ENCODE results near the gene RNPEPL1. TPM values are rescaled to one million over a fixed set of nuclear protein-coding genes. Genes with fewer than 3 reads are reported as not detected.

Gene RNPEPL1
- polyA plus RNA-seq, 4 donors = 25.4 to 36.9 (median 33.6) TPM

- DNase-seq (ENCODE audit: low read depth in 4 of 4, low spot score in 2 of 4) = no peak
Measured at GRCh38 chr2:240589850-240590525, 21.7 kb downstream of the RNPEPL1 start.

GRCh38 chr2:240590681-240591111 is 22.4 kb downstream of the RNPEPL1 start:
- no peak for DNase-seq (ENCODE audit: low read depth in 4 of 4, low spot score in 2 of 4)

GRCh38 chr2:240591226-240591625 is 22.9 kb downstream of the RNPEPL1 start:
- no peak for DNase-seq (ENCODE audit: low read depth in 4 of 4, low spot score in 2 of 4)

- no peak for DNase-seq (ENCODE audit: low read depth in 4 of 4, low spot score in 2 of 4)
Measured at GRCh38 chr2:240591784-240592183, 23.5 kb downstream of the RNPEPL1 start.

GRCh38 chr2:240593026-240593702 is 24.9 kb downstream of the RNPEPL1 start:
- no peak for DNase-seq (ENCODE audit: low read depth in 4 of 4, low spot score in 2 of 4)

- no peak for DNase-seq (ENCODE audit: low read depth in 4 of 4, low spot score in 2 of 4)
Measured at GRCh38 chr2:240593703-240594451, 25.6 kb downstream of the RNPEPL1 start.

- no peak for DNase-seq (ENCODE audit: low read depth in 4 of 4, low spot score in 2 of 4)
Measured at GRCh38 chr2:240594511-240595380, 26.5 kb downstream of the RNPEPL1 start.

GRCh38 chr2:240595381-240596079 is 27.2 kb downstream of the RNPEPL1 start:
- no peak for DNase-seq (ENCODE audit: low read depth in 4 of 4, low spot score in 2 of 4)

- no peak for DNase-seq (ENCODE audit: low read depth in 4 of 4, low spot score in 2 of 4)
Measured at GRCh38 chr2:240596080-240596460, 27.8 kb downstream of the RNPEPL1 start.

- DNase-seq (ENCODE audit: low read depth in 4 of 4, low spot score in 2 of 4) = no peak
Measured at GRCh38 chr2:240596491-240596931, 28.2 kb downstream of the RNPEPL1 start.

- no peak for DNase-seq (ENCODE audit: low read depth in 4 of 4, low spot score in 2 of 4)
Measured at GRCh38 chr2:240597054-240597418, 28.8 kb downstream of the RNPEPL1 start.

GRCh38 chr2:240597419-240598181 is 29.3 kb downstream of the RNPEPL1 start:
- DNase-seq (ENCODE audit: low read depth in 4 of 4, low spot score in 2 of 4) = no peak

GRCh38 chr2:240598311-240598911 is 30.1 kb downstream of the RNPEPL1 start:
- no peak for DNase-seq (ENCODE audit: low read depth in 4 of 4, low spot score in 2 of 4)

- no peak for DNase-seq (ENCODE audit: low read depth in 4 of 4, low spot score in 2 of 4)
Measured at GRCh38 chr2:240599141-240599583, 30.9 kb downstream of the RNPEPL1 start.

GRCh38 chr2:240600451-240600961 is 32.2 kb downstream of the RNPEPL1 start:
- no peak for DNase-seq (ENCODE audit: low read depth in 4 of 4, low spot score in 2 of 4)

- DNase-seq (ENCODE audit: low read depth in 4 of 4, low spot score in 2 of 4) = no peak
Measured at GRCh38 chr2:240601061-240601830, 33.0 kb downstream of the RNPEPL1 start.

GRCh38 chr2:240601831-240602160 is 33.5 kb downstream of the RNPEPL1 start:
- DNase-seq (ENCODE audit: low read depth in 4 of 4, low spot score in 2 of 4) = no peak
